ENCODE measurements around the gene SSR3.

The SSR3 gene

DNA sequence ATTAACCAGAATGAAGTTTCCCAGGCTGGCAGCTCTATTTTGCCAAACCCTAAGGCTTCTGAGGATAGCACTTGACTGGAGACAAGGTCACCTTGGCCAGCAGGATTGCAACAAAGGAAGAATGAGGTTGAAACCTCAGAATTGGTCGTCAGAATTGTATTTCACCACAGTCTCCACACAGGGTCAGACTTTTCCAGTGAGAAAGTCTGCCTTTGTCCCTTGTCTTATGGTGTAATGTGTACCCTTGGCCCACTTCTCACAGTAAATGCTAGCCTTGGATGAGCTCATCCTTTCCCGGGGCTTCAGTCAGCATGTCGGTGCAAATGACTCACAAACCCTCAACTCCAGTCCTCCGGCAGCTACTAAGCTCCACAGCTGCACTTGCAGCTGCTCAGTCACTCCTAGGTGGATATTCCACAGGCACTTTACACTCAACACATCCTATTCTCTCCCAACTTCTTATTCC lies 19.7 kb downstream of the SSR3 start:
- DNase-seq: peak; percentile 12

DNA sequence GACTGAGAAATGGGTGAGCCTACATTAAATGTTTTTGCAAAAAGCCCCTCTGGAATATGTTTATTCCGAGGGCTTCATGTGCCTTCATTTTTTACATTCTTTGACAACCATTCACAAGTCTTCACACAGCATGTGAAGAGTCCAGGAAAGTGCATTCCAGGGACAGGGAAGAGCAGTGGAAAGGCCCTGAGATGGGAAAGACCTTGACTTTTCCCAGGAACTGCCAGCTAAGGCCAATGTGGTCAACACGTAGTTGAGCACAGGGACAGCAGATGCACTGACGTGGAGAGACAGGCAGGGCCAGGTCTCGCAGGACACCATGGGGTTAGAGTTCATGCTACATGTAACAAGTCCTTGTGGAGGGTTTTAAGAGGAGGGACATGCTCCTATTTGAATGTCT lies 21.7 kb downstream of the SSR3 start:
- no peak for DNase-seq

DNA sequence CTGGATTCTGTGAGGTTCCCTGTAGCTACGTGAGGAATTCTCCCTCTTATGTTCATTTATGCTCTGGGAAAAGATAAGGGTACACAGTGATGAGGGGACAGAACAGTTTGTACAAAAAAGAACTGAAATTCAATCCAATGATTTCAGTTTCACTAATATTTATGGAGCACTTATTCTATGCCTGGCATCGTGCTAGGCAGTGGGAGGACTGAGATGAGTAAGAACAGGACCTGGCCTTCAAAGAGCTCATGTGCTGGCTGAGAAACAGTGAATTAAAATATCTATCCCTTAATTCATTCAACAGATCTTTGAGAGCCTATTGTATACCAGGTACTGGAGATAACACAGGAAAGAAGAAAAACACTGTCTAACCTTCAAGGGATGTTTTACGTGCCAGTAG lies 22.2 kb downstream of the SSR3 start:
- no peak for DNase-seq

DNA sequence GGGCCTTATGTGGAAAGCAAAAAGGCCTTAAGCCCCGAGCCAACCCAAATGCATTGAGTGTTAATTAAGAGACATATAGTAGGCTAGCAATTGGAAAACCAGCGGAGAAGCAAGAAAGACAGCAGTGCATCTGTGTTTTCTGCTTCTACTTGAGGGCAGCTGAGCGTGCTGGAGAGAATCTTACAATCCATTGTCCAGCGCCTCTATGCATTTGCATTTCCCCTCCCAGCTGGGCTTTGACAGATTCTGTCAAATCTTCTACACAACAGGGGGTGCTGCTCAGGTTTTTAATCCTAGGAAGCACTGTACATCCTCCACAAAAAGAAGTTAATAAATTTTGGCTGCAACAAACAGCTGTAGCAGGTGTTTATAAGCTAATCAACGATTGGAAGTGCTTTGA lies 23.9 kb downstream of the SSR3 start:
- no peak for DNase-seq

DNA sequence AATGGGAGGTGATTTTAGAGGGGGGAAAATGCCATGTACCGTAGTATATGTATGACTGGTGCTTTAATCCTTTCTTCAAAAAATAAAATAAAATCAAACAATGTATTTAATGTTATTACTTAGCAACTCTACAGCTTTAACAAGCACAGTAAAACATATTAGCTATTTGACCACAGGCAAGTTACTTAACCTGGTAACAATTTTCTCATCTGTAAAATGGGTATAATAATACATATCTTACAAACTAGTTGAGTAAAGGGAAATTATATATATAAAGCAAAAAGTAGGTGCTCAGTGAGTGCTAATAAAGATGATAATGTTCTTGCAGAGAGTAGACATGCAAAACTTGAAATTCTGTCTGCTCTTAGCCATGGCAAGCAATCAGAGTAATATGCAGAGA lies 27.9 kb downstream of the SSR3 start:
- no peak for DNase-seq

DNA sequence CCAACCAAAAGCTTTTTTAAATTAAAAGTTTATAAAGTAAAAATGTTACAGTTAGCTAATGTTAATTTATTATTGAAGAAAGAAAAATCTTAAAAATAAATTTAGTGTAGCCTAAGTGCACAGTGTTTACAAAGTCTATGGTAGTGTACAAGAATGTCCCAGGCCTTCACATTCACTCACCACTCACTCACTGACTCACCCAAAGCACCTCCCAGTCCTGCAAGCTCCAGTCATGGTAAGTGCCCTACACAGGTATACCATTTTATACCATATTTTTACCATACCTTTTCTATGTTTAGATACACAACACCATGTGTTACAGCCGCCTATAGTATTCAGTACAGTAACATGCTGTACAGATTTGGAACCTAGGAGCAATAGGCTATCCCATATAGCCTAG lies 29.1 kb downstream of the SSR3 start:
- no peak for DNase-seq

DNA sequence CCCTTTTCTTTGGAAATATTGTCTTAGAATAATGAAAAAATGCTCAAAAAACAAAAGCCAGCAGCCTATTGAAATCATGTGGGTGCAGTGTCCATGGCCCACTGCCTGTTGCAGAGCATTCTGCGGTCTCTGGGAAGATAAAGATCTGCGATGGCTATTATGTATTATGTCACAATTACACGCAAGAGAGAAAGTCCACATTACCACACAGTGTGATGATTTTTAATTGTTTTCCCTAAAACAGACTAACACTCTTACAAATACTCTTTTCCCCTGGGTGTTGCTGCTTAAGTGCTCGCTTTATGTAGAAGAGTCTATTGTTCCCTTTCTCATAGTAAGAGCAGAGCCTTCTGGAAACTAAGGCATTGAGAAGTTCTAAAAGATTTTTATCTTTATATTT lies 32.2 kb downstream of the SSR3 start:
- DNase-seq: peak; percentile 8

DNA sequence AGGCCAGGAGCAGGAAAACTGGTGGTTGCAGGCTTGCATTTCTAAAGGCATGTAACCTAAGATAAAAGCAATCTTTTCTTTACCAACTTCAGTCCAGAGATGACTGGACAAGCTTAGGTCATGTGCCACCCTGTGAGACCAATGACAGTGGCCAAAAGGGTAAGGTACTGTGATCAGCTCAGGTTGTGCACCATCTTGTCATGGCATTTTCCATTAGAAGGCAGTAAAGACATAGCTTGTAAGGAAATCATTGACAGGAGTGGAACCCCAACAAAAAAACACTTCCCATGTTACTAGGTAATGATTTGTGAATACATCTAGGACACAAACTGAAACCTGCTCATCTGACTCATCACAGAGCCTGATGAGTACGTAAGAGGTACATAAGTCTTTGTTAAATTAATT lies 35.2 kb downstream of the SSR3 start:
- no peak for DNase-seq

DNA sequence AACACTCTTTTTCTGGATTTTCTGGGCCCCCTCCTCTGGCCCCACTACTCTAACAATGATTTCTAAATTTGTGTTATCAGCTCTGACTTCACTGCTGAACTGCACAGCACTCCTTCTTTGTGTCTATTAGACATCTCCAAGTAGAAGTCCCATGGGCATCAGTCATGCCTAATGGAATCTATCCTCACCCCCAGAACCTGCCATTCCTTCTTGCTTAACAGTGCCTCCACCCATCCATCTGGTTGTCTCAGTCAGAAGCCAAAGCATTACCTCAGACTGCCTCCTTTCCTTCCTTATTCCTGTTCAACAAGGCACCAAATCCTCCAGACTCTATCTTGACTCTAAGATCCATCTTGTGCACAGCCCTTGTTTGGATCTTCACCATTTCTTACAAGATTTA lies 36.2 kb downstream of the SSR3 start:
- no peak for DNase-seq

DNA sequence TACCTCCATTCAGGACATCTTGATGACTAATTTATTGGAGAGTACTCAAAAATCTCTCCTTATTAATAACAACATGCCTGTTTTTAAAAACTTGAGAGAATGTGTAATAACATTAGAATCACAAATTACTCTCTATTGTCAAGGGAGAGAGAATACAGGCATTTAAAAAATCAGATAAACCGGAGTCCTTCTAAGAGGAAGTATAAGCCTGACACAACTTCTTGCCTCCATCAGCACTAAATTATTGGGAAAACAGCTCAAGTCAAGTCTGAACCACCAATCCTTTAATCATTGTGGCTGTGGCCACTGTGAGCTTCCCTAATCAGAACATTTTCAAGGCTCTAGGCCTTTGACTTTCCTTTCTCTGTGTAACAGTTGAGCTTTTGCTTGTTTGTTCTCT lies 38.0 kb downstream of the SSR3 start:
- no peak for DNase-seq

DNA sequence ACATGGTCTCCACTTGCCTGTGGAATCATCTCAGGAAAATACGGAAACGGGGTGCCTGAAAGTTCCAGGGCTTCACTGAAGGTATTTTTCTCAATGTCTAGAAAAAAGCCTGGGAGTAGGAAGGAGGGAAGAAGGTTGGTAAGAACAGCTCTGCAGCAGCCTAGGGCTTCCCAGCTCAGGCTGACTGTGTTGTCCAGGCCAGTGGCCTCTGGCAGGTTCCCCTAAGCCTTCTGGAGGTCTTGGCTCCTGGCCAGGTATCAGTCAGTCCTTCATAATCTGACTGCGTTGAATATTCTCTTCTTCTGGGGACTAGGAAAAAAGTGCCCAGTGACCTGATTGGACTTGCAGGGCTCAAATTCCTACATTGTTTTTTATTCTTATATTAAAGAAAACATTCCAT lies 38.6 kb downstream of the SSR3 start:
- no peak for DNase-seq

DNA sequence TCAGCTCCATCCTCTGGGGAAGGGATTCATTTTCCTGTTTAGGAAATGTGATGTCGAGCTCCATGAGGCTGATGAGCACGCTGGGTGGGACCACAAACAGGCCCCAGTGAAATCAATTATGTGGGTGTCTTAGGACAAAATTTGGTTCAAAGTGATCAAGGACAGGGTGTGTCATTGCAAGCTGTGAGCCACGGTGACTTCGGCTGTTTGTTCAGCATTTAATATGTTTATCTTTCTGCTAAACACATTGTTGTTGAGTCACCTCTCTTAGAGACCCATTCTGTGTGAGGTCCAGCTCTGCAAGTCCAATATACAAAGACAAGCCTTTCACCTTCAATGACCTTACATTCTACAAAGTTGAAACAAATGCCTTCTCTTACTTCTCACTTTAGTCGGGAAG lies 41.3 kb downstream of the SSR3 start:
- peak; percentile 61 for DNase-seq

DNA sequence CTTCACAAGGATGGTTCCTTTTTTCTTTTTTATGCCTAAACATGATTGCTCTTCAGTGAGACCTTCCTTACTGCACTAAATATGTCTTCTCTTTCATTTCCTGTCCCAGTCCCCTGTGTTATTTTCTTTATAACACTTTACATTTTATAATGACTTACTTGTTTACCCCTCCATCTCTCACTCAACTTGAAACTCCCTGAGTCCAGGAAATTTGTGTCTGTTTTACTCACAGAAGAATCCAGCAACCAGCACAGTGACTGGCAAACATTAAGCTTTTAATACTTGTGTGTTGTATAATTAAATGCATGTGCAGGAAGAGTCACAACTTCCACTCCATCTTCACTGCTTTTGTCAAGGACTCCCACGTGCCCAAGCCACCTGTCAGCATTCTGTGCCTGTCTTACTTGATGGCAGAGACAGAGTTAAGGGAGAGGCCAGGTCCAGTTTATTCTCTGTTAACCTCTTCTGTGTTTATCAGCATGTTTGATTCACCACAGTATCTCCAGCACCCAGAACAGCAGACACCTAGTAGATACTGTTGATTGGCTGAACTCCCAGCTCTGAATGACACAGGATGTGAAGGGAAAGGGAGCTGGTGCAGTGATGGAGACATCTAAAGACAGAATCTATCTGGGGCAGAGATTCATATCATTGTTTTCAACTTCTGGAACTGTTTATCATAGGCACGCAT lies 42.8 kb downstream of the SSR3 start:
- no peak for DNase-seq

DNA sequence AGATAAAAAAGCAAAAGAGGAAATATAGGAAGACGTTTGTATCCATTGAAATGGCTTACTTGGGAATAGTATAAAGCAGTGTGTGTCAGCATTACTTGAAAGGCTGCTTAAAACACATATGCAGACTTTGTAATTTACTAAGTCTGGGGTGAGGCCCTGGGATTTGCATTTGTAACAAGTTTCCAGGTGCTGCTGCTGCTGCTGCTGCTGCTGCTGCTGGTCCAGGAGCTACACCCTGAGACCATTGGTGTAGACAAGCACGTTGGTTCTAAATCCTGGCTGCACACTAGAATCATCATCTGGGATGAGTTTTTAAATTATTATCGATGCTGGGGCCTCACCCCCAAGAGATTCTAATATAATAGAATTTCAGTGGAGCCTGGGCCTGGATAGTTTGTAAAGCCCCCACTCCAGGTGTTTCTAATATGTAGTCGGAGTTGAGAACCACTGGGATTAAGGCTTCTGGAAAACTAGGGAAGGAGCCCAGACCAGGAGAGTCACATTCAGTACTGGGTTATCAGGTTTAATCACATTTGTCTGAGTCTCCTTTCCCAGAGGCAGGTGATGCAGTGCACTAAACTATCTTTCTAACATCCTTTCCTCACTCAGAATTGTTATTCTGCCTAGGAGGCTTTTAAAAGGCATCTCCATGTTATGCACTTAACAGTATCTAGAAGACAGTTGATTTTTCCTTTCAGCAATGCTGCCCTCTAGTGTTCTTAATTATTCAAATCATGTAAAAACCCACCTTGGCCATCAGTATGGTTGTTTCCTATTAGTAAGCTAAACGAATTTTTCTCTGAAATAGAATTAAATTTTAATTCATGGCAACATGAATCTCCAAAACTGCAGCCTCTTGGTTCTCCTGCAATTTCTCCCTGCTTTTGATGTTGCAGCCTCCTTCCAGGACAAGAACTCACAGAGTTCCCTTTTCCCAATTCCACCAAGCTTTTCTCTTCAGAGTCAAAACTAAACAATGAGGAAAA lies 45.4 kb downstream of the SSR3 start:
- DNase-seq: peak; percentile 50

DNA sequence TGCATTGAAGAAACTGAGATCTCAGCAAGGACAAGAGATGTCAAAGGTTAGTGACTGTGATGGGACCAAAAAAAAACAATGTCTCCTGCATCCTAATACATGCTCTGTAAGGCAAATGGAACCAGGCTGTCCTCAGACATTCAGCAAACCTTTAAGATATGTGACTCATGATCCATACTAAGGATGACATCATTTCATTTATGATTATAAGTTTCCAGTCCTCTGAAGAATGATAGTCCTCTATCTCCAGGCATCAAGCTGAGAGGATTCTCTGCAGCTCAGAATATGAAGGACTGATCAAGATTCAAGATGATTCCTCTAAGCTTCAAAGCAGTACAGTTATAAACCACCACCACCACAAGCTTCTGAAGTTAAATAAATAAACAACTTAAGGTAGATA lies 47.6 kb downstream of the SSR3 start:
- no peak for DNase-seq

DNA sequence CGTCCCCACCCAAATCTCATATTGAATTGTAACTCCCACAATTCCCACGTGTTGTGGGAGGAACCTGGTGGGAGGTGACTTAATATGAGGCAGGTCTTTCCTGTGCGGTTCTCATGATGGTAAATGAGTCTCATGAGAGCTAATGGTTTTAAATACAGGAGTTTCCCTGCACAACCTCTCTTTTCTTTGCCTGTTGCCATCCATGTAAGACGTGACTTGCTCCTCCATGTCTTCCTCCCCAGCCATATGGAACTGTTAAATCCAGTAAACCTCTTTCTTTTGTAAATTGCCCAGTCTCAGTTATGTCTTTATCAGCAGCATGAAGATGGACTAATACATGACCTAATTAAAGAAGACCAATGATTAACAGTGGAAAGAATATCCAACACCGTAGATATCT lies 56.6 kb downstream of the SSR3 start:
- no peak for DNase-seq

DNA sequence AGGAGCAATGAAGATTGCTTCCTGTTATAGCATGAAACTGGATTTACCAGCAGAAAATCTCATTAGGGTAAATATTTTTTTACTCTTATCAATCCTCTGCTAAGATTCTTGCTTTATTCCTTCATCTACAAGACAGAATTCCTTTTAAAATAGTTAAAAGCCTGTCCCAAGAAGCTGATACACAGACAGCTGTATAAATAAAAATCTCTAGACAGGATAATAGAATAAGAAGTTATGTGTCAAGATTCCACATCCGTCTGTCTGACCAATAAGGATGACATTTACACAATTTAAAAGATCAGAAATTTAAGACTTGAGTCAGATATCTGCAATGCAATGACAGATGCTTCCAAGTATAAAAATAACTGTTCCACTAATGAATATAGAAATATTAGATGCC lies 57.6 kb downstream of the SSR3 start:
- DNase-seq: no peak

DNA sequence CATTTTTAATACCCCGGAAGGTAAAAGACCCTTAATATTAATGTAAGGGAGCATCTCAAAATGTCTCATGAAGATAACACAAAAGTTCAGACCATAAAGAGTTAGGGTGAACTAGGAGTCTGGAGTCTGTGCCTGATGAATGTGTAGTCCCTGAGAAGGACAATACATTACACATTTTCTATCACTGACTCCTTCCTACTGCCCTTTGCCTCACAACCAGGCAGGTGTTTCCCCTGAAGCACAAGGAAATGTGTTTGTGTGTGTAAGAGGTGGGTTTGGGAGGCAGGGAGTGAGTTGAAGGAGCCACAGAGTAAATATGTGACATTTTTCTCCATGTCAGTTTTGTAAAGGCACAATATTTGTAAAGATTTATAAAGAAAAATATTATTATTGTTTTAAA lies 59.1 kb downstream of the SSR3 start:
- DNase-seq: no peak

DNA sequence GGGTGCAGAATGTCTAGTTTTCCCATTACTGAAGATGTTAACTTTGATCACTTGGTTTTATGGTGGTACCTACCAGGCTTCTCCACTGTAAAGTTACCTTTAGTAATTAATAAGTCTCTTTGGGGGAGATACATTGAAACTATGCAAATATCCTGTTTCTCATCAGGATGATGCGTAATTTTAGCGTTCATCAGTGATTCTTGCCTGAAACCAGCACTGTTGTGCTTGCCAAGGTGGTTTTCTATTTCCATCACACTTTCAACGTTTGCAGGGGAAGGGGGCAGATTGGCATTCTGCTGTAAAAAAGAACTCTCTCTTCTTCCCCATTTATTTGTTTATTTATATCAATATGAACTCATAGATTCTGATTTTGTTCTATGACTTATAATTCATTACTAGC lies 61.0 kb downstream of the SSR3 start:
- DNase-seq: no peak

DNA sequence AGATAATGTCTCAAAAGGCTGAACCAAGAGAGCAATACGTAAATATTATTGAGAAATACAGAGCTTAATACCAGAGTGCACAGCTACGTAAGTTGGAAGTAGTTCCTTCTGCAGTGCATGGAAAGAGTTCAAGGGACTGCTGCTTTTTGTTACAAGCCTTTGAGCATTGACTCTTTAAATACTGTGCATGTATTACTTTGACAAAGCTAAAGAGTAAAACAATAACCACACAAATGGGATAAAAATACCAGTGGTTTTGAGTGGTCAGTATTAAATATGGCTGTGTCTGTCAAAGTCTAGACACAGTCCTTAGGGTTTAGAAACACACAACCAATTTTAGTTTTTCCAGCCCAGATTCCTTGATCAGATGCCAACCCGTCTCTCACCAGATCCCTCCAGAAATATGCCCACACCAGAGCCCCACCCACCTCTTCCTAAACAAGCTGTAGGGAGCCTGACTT lies 62.1 kb downstream of the SSR3 start:
- DNase-seq: no peak

DNA sequence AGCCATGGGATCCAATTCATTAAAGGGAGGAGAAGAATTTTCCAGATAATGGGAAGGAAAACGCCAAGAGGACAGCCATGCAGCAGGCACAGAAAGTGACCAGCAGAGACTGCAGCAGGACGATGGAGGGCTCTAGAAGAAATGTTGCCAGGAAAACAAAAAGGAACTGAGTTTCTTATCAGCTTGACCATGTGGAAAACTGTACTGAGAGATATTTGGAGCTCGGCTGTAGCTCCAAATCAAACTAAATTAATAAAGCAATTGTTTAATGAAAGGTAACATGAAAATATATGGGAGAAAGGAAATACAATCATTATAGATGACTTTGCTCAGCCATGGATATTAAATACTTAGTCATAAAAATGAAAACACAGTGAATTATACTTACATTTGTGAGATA lies 63.7 kb downstream of the SSR3 start:
- DNase-seq: no peak
